Measurements from ENCODE around the gene BANK1.
"Not testable (repeated sequence)": the region's sequence is repeated elsewhere in the genome, so short reads cannot be mapped to it uniquely, and the experiment has no call there.

- TF ChIP-seq CTCF, EP300 (IDR thresholded peaks at IDR 0.05): not testable (repeated sequence)
These were observed 115.0 kb downstream of the BANK1 start for GRCh38 chr4:101905527-101905926.
